GM21390 (cell line): Measurements from ENCODE around the gene FCSK.

ENCODE experiments used
- ATAC-seq: cut with Tn5 transposase; IDR thresholded peaks from one replicate; pipeline ENCODE4 v1.9.1; 2021; ENCODE audit not compliant: unreplicated experiment

FCSK gene

DNA sequence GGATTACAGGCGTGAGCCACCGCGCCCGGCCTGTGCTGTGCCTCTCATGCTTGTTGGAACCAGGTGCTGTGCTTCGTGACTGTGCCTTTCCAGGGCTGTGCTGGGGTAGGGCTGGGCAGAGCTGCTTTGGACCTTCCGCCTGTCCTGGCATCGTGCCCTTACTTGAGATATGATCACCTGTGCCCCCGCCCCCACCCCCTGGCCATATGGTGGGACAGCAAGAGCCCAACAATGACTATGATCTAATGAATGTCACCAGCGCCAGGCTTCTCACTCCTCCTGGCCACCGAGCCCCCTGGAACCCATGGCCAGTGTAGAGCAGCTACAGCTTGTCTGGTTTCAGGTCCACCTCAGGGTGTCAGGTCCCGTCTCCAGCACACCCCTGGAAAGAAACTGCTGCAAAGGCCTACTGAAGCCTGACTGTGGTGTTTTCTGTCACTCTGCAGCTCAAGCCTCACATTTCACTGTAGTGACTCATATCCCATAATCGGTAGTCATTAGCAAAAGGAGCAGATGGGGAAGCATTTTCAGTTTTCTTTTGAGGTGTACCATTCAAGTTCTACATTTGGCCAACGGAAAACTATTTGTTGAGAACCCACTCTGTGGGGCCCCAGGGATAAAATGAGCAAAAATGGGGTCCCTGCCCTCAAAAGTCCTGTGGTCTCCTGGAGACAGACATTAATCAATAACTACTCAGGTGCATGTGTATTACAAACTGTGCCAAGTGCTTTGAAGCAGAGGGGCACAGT, 22.1 kb downstream of the FCSK start:
- peak; percentile 89 for ATAC-seq

DNA sequence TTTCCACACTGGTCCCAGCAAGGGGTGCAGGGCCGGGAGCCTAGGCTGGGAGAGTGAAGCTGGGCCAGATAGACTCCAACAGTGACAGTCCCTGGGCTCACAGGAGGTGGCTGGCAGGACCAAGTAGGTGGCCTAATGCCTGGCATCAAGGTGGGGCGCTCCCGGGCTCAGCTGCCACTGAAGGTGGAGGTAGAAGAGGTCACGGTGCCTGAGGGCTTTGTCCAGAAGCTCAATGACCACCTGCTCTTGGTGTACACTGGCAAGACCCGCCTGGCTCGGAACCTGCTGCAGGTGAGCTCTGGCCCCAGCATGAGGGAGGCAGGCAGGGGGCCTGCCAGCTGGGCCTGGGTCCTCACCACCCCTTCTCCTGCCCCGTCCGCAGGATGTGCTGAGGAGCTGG, 23.8 kb downstream of the FCSK start:
- no peak for ATAC-seq

DNA sequence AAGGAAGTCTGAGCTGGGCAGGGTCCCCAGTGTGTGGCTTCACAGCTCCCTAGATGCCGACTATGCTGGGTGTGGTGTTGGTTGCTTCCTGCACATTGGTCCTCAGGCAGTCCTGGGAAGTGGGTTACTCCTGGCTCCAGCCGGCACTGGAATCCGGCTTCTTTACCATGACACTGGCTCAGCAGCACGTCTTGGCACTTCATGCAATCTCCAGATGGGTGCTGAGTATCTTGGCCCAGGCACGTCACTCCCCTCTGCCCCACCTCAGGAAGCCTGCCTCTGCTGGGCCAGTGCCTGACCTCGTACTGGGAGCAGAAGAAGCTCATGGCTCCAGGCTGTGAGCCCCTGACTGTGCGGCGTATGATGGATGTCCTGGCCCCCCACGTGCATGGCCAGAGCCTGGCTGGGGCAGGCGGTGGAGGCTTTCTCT, 24.5 kb downstream of the FCSK start:
- no peak for ATAC-seq

DNA sequence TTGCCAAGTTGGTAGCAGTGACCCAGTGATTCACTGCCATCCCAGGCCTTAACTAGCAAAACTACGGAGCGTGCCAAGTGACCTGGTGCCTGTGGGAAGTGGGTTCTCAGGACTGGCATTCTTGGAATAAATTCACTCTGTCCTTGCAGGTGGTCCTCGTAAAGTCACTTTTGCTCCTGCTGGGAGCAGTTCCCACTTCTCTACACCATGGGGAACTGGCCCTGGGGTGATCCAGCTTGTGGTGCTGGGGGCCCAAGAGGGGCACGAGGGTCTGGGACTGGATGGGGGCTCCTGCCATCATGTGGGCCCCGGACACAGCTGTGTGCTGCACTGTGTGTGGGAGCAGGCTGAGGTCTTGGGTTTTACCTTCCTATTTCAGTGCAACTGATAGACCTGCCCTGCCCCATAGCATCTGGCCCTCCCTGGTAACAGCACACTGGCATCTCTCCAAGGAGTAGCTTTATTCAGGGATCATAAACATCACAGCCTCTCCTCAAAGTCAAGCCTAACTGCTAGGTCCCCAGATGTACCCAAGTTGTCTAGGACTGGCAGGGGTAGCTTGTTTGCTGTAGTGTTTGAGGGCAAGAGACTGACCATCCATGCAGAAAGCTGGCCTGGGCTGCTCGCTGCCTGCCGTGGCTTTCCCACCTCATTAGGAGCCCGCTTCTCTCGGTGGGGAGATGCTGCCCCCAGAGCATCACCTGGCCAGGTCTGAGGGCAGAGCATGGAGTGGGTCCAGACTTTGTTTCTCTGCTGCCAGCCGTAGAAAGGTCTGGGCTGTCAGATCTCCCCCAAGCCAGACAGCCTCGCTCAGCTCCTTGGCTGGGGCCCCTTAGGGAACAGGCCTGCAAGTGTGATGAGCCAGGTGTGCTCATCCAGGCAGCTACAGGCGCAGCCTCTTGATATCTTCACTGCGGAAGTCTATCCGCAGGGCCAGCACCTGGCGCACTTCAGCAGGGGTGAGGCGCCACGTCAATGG, 26.0 kb downstream of the FCSK start:
- ATAC-seq: no peak

DNA sequence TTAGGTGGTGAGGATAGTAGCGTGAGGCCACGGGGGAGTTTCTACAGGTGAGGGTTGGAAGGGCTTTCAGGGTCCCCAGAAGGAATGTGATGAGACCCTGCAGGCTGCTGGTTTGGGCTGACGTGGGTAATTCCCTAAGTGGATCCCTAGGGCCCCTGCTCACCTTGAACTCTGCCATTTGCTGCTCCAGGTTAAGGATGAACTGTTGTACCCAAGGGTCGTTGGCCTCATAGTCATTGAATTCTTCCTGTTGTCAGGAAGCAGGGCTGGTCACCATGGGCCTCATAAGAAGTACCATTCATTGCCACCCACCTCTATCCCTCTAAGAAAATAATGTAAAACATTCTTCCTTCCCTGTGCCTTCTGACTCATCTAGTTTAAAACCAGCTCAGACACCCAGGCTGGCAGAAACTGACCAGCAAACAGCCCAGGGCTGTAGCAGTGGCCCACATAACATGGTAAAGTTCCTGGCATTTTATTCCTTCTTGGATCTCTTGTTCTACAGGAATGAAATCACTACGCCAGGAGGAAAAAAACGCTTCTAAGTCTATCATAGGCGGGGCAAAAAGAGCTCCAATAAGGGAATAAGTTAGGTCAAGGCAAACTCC, 27.6 kb downstream of the FCSK start:
- no peak for ATAC-seq

DNA sequence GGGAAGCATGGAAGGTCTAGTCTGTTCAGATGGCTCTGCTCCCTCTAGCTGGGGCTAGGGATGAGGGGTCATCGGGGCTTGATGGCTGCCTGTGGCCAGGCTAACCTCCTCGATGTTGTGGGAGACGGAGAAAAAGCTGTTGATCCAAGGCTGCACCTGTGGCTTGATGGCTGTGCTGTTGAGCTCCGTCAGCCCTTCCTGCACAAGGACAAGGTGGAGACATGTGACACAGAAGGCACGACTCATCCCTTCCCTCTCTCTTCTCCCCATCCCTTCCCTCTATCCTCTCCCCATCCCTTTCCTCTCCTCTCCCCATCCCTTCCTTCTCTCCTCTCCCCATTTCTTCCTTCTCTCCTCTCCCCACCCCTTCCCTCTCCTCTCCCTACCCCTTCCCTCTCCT, 28.2 kb downstream of the FCSK start:
- ATAC-seq: no peak

DNA sequence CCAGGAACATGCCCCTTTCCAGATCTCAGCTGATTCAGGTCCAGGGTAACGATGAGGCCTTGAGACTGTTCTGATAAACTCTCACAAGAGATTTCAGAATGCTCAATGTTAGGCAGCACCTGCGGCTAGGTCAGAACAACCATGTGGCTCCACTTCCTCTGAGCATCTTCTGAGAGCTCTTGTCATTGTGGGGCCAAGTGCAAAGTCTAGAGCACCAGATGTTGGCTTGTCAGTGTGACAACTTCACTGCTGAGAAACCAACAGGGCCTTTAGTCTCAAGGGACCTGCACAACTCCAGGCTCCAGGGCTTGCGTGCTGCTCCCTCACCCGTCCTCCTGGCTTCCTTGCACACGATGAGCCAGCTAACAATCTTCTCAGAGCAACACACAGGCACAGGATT, 29.0 kb downstream of the FCSK start:
- ATAC-seq: no peak

DNA sequence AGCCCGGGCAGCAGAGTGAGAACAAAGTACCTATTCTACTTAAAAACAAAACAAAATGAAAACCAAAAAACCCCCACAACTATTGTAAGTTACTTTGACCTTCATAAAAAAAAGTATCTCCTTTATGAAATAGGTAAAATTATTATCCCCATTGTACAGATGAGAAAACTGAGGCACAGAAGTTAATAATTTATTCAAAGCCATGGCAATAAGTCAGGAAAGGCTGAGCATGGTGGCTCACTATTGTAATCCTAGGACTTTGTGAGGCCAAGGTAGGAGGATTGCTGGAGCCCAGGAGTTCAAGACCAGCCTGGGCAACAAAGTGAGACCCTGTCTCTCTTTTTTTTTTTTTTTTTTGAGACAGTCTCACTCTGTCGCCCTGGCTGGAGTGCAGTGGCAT, 30.5 kb downstream of the FCSK start:
- no peak for ATAC-seq

DNA sequence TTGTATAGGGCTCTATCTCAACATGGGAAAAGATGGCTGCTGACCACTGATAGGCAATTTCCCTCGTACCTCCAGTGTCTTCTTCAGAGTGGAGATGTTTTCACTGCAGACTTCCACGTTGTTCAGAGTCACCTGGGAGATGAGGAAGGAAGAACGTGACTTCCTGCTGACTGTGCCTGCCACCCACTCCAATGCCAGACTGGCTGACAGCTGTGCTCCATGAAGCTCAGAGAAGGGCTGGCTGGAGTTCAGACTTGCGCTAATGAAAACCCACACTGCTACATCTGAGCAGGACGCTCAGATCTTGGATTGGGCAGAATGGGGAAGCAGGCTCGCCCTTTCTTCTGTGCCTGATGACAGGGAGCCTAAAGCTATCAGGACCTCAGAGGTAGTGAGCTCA, 35.9 kb downstream of the FCSK start:
- ATAC-seq: no peak

DNA sequence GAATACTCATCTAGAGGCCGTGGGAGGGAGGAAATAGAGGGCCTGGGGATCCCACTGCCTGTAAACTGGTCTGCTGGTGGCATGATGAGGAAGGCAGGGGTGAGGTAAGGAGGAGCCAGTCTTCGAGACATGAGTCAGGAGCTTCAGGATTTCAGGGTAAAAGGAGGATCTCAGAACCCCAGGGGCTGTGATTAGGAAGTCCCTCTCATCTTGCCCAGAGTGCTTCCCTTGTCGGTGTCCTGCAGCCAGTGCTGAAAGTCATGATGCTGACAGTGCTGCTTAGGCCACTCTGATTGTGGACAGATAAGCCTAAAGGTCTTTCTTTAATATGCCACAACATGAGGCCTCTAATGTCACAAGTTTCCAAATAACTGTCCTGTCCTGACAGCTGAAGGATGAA, 39.4 kb downstream of the FCSK start:
- ATAC-seq: no peak

DNA sequence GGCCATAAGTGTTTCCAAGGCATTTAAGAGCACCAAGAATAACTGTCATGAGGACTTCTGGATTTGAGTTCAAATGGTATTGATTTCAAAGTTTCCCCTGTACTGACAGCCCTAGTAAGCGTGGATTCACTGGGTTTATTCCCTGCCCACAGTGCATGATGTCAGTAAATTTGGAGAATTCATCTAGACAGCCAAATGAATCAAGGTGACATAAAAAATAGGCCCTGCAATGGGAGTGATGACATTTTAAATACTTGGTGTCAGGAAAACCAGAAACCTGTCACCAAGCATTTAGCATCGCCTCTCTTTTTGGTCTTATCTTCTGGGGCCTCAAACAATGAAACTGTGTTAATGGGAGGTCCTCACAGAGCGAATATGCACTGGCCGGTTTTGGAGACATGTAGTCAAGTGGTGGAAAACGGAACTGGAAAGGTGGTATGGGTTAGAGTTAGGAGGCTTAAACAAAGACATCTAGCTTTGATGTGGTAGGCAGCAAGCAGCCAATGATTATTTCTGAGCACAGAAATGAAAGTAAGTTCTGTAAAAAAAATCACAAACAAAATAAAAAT, 39.9 kb downstream of the FCSK start:
- ATAC-seq: no peak

DNA sequence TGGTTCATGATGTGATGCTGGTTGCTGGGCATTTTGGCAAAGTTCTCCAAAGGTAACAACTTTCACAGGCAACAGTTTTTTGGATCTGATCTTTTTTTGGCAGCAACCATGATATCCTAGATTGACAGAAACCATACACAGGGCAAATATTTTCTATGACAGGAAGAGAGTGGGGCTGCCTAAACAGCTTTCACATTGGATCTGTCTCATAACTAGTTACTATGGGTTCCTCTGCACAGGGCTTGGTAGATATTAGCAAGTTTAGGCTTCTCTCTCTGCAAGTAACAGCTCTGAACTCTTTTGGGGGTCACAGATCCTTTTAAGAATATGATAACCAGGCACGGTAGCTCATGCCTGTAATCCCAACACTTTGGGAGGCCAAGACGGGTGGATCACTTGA, 40.4 kb downstream of the FCSK start:
- ATAC-seq: no peak

DNA sequence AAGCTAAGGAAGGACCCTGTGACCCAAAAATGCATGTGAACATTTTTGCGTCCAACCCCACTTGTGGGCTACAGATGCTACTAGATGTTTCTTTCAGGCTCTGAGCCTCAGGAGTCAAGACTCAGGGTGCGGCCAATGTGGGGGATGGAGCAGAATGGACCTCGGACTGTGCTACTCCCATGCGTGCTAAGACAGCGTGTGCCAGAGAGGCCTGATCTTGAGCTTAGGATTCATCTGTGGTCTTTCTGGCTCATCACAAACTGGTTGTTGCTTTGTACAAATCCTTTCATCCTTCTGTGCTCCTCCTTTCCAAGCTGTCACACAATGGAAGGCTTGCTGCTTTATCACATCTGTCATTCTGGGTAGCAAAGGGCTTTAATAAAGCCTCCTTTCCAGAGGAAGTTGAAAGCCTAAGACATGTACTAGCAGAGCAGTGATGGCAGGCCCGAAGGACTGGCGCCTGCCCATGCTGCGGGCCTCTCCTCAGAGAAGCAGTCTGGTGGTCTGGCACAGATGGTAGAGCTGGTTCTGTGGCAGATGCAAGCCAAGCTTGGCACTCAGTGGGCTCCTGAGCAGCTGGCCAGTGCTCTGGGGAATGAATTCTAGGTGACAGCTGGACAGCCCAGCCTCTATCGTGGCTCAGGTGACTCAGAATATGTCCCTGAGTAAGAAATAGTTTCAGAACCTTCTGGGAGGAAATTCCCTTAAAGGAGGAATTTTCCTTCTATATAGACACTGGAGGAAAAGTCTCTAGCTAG, 41.2 kb downstream of the FCSK start:
- no peak for ATAC-seq

DNA sequence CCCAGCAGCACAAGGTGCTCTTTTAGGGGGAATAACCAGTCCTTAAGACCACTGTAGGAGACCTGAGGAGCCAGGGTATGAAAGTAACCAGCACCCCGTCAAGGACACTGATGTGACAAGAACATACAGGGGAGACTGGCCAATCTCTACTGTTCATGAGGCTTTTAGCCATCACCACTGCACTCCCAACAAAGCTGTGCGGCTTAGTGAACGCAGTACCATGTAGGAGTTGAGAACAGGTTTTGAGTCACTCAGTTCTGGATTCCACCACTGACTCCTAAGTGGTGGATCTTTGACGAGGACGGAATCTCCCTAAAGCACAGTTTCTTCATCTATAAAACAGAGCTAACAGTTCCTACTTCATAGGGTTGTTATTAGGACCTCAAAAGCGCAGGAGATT, 42.1 kb downstream of the FCSK start:
- ATAC-seq: no peak

DNA sequence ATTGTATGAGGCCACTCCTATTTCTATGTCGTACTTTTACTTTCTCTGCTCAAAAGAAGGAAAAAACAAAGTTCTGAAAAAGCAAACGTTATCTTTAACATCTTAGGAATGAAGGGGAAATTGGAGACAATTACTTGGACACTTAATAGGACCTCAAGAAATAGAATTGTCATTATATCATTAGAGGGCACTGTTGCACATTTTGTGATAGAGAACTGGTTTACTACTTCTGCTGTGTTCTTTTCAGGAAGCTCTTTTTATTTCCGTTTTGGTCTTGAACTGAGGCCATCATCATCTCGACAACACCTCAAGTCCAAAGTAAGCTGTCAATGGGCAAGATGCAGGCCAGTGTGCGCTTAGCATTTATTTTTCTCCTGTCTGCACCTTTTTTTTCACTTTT, 54.4 kb downstream of the FCSK start:
- ATAC-seq: no peak

DNA sequence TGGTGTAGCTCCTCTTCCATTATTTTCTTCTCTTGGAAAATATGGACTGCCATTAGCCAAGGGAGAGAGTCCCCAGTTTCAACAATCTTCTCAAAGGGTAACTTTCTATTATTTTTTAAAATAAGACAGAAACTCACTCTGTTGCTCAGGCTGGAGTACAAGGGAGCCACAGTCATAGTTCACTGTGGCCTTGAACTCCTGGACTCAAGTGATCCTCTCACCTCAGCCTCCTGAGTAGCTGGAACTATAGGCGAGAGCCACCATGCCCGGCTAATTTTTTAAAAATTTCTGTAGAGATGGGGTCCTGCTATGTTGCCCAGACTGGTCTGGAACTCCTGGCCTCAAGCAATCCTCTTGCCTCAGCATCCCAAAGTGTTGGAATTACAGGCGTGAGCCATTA, 55.8 kb downstream of the FCSK start:
- ATAC-seq: no peak

DNA sequence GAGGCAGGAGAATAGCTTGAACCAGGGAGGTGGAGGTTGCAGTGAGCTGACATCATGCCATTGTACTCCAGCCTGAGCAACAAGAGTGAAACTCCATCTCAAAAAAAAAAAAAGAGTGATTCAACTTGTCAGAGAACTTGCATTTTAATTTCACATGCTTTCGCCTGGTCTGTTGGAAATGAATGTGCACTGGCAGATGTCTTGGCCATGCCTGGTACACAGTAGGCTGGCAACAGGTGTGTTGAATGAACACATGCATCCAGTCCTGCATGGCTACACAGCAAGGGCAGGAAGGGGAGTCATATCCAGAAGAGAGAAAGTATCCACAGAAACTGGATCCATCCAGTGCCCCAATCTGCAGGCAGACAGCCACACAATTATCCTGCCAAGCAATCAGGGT, 57.4 kb downstream of the FCSK start:
- ATAC-seq: no peak

DNA sequence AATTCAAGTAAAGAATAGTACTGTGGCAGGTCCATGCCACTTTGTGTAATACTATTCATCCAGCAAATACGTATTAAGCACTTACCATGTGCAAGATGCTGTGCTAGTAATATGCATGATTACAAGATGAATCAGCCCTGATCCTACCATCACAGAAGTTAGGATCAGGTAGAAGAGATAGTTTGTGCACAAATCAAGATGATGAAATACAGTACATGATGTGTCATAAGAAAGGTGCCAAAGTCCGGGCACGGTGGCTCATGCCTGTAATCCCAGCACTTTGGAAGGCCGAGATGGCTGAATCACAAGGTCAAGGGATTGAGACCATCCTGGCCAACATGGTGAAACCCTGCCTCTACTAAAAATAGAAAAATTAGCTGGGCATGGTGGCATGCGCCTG, 58.1 kb downstream of the FCSK start:
- ATAC-seq: no peak

DNA sequence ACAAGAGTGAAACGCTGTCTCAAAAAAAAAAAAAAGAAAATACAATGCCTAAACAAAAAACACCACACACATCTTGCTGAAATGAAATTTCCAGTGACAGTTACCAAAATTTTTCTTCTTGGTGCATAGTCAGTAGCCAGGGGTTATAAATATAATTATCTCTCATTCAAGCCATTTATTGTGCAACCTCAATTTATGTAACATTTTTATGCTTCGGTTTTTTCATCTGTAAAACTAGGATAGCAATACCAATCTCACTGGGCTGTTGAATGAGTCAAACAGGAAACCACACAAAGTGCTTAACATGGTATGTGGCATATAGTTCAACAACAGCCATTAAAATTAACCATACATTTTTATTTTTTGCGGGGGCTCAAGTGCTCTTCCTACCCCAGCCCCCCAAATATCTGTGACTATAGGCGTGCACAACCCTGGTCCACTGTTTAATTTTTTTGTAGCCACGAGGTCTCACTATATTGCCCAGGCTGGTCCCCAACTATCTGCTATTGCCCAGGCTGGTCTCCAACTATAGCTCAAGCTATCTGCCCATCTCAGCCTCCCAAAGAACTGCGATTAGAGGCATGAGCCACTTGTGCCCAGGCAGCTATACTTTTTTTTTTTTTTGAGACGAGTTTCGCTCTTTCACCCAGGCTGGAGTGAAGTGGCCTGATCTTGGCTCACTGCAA, 66.4 kb downstream of the FCSK start:
- no peak for ATAC-seq
